Neural progenitor cell (in vitro differentiated cells): Measurements from ENCODE around the gene ZNF699.
"Not testable (repeated sequence)": the region's sequence is repeated elsewhere in the genome, so short reads cannot be mapped to it uniquely, and the experiment has no call there.

Experiments
- EZH2 ChIP-seq: fragments of 200-600 bp; sonication (generic); IDR thresholded peaks from 2 replicates; pipeline ENCODE4 v1.6.1; 2017; ENCODE audit warnings: antibody characterized with exemption, mild to moderate bottlenecking, moderate library complexity
- TF ChIP-seq, protein P1 (sequence below): fragments of 200-600 bp; sonication (generic); IDR thresholded peaks from 2 replicates; pipeline ENCODE4 v1.5.1; 2017; ENCODE audit warnings: antibody characterized with exemption, mild to moderate bottlenecking

DNA sequence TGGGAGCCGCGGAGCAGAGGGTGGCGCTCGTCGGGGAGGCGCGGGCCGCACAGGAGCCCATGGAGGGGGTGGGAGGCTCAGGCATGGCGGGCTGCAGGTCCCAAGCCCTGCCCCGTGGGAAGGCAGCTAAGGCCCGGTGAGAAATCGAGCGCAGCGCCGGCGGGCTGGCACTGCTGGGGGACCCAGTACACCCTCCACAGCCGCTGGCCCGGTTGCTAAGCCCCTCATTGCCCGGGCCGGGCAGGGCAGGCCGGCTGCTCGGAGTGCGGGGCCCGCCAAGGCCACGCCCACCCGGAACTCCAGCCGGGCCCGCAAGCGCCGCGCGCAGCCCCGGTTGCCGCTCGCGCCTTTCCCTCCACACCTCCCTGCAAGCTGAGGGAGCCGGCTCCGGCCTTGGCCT lies 26.2 kb downstream of the ZNF699 start:
- TF ChIP-seq, protein P1, sequence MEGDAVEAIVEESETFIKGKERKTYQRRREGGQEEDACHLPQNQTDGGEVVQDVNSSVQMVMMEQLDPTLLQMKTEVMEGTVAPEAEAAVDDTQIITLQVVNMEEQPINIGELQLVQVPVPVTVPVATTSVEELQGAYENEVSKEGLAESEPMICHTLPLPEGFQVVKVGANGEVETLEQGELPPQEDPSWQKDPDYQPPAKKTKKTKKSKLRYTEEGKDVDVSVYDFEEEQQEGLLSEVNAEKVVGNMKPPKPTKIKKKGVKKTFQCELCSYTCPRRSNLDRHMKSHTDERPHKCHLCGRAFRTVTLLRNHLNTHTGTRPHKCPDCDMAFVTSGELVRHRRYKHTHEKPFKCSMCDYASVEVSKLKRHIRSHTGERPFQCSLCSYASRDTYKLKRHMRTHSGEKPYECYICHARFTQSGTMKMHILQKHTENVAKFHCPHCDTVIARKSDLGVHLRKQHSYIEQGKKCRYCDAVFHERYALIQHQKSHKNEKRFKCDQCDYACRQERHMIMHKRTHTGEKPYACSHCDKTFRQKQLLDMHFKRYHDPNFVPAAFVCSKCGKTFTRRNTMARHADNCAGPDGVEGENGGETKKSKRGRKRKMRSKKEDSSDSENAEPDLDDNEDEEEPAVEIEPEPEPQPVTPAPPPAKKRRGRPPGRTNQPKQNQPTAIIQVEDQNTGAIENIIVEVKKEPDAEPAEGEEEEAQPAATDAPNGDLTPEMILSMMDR = not testable (repeated sequence)
- TF ChIP-seq EZH2 = not testable (repeated sequence)
